ENCODE results near the gene AKTIP. TPM values are rescaled to one million over a fixed set of nuclear protein-coding genes. Genes with fewer than 3 reads are reported as not detected.

The AKTIP gene
- total RNA-seq, 1 donor from 2014 or later: 49.0 TPM

DNA sequence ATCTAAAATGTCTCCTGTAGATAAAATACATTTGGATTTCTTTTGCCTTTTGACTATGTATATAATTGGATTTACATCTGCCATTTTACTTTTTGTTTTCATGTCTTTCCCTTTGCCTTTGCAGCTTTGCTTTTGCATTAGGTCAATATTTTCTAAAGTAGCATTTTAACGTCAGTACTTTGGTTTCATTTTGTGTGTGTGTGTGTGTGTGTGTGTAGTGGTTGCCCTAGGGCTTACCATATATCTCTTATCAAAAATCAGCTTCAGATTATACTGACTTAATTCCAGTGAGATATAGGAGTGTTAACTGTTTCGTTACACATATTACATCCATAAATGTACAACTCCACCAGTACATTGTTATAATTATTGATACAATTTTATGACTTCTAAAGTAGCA, 26.1 kb downstream of the AKTIP start:
- no peak for DNase-seq

DNA sequence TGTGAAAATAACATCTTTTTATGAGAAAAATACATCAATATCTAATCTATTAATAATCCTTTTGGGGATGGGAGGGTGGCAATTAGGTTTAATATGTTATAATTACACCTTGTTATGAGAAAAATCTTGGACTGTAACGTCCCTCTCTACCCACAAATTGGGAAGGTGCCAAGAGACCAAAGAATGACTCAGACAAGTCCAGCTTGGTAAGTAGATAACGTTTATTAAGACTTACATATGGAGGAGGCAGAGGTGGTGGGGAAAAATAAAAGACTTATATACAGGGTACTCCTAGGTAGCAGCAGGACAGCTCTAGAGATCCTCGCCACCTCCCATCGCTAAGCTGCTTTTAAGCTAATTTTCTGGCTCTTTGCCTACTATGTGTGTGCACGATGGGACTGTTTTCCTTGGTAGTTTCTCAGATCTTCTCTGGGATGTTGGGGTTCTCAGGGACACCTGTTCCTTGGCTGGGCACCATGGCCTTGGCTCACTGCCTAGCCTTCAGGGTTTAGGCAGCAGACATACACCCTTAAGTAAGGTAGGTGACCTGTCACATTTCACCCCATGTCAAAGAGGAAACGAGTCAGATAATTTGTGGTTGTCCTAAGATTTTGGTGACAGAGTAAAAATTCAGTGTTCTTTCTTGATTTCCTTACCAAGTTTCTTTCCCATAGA, 37.3 kb downstream of the AKTIP start:
- peak; percentile 85 for DNase-seq

DNA sequence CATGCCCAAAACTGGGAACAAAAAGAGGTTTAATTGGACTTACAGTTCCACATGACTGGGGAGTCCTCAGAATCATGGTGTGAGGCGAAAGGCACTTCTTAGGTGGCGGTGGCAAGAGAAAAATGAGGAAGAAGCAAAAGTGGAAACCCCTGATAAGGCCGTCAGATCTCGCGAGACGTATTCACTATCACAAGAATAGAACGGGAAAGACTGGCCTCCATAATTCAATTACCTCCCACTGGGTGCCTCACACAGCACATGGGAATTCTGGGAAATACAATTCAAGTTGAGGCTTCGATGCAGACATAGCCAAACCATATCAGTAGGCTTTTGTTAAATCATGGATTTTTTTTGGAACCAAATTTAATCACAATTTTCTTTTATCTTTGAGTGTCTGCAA, 44.4 kb downstream of the AKTIP start:
- no peak for DNase-seq

DNA sequence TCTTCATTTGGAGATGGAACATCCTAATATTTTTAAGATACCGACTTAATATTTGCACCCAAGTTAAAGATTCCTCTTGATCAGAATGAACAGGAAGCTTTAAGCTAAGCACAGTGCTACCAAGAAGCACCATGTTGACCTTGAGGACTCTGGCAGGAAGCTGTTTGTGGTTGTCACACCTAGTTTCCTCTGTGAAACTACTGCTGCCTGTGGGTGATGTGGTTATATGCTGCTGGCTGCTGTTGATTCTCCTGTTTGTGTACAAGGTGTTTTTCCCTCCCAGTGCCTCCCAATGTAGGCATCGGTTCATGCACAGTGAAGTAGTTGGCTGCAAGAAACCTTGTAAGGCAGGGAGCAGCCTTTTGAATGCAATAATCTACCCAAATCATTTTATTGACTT, 45.3 kb downstream of the AKTIP start:
- no peak for DNase-seq

DNA sequence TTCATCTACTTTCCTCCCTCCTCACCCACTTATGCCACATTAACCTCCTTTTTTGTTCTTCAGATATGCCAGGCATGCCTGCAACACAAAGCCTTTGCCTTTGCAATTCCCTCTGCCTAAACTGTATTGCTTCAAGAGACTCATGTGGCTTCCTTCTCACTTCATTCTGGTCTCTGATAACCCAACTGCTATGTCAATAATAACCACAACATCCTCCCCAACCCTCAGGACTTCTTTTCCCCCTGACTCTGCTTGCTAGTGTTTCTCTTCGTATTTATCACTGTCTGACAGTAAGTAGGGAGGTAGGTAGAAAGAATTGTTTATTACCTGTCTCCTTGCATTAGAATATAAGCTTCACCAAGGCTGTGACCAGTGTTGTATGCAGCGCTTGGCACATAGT, 46.4 kb downstream of the AKTIP start:
- DNase-seq: no peak

DNA sequence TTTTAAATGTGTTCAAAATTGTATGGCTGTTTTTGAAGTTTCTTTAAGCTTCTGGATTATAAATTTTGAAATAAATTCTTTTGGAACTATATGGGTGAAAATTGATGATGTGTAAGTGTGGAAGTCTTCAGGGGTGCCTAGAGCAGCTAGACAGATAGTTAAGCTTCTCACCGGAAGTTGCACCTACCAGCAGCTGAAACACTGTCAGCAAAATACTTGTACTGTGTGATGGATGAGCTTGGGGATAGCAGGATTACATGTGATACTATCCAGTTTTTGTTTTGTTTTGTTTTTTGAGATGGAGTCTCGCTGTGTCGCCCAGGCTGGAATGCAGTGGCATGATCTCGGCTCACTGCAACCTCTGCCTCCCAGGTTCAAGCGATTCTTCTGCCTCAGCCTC, 49.1 kb downstream of the AKTIP start:
- DNase-seq: no peak

DNA sequence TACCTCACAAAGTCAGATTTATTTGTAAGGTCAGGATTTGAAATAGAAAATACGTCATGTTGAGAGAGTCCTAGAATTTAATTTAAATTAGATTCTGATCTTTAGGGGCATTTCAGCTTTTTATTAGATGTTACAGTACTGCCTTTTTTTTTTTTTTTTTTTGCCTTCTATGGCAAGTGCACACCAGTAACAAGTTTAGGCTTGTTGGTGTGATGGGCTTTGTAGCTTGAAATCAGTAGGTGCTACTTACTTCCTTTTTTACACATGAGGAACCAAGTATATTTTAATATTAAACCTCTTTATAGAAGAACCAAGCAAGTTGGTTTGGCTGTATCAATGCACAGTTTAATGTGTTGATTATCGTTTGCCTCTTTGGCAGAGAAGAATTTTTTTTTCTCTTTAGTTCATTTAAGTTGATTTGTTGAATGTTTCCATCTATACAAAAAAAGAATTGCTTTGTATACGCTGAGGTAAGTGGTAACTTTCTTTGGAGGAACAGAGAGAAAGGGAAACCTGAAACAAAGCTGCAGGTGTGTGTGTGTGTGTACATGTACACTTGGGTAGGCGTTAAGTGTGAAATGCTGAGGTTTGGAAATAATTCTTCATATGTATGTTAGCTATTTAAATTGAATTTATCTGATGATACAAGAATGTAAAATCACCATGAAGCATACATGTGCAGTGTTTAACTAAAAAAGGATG, 53.0 kb downstream of the AKTIP start:
- DNase-seq: no peak

DNA sequence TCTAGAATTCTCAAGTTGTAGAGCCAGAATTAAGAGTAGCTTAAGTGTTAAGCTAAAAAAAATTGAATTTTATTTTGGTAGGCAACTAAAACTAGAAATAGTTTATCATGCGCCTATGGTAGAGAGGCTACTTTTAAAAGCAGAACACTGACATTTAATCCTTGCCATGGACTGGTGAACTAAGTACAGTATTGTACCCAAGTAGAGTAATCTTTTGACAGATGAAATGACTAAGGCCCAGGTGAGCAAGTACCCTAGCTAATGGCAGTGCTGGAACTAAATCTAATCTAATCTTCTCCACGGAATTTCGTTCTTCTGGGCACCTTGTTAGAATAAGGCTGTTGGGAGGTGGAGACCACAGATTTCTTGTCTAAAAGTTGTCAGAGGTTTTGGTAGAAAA, 56.9 kb downstream of the AKTIP start:
- DNase-seq: no peak

DNA sequence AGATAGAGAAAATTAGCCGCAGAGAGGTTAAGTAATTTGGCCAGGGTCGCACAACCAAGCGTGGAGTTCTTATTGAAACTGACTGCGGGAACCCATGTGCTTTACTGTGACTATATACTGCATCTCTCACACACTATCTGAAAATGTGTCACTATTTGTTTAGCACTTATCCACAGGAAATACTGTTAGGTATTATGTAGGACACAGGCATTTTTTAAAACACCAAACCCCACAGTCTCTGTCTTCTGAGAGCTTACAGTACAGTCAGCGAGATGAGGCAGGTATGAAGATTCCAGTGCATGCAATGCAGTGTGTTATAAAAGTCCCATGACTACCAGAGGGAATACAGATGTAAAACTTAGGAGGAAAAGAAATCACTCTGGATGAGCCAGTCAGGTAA, 57.5 kb downstream of the AKTIP start:
- DNase-seq: no peak

Other genes with a start within 250 kb of the AKTIP start
- 48.5 and 60.9 TPM in 2 replicates for gene RBL2, start 68.7 kb downstream of the AKTIP start, total RNA-seq
- 6.7 and 7.0 TPM in 2 replicates for gene RPGRIP1L, start 200.7 kb upstream of the AKTIP start, total RNA-seq
- 62.6 and 113 TPM in 2 replicates for gene FTO, start 200.9 kb upstream of the AKTIP start, total RNA-seq